ENCODE results near the gene MAP2.

DNA sequence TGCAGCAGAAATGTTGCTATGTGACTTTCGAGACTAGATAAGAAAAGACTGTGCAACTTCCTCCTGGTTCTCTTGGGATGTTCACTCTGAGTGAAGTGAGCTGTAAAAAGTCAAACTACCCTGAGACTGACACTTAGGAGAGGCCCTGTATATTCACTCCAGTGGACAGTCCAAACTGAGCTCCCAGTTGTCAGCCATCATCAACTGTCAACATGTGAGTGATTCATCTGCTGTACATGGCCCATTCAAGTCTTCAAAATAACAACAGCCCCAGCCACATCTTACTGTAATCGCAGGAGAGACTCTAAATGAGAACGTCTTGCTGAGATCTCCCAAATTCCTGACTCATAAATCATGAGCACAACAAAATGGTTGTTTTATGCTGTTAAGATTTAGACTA lies 339.3 kb downstream of the MAP2 start:
- TF ChIP-seq, protein P1, sequence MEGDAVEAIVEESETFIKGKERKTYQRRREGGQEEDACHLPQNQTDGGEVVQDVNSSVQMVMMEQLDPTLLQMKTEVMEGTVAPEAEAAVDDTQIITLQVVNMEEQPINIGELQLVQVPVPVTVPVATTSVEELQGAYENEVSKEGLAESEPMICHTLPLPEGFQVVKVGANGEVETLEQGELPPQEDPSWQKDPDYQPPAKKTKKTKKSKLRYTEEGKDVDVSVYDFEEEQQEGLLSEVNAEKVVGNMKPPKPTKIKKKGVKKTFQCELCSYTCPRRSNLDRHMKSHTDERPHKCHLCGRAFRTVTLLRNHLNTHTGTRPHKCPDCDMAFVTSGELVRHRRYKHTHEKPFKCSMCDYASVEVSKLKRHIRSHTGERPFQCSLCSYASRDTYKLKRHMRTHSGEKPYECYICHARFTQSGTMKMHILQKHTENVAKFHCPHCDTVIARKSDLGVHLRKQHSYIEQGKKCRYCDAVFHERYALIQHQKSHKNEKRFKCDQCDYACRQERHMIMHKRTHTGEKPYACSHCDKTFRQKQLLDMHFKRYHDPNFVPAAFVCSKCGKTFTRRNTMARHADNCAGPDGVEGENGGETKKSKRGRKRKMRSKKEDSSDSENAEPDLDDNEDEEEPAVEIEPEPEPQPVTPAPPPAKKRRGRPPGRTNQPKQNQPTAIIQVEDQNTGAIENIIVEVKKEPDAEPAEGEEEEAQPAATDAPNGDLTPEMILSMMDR (IDR thresholded peaks at IDR 0.05): no peak
- no peak for TF ChIP-seq POLR2A (IDR thresholded peaks at IDR 0.05)

Measured in heart left ventricle (tissue), 13 donors.